ENCODE measurements around the gene IQUB. TPM values are rescaled to one million over a fixed set of nuclear protein-coding genes. Genes with fewer than 3 reads are reported as not detected.
"Not testable (repeated sequence)": the region's sequence is repeated elsewhere in the genome, so short reads cannot be mapped to it uniquely, and the experiment has no call there.

IQUB gene
- total and polyA plus RNA-seq, 2 experiments from 2014 or later, result 0.97 to 2.2 TPM

- WGBS (ENCODE audit: low lambda C conversion rate, missing lambda C conversion rate), result 86% methylated on average over 3 of the region's 3 CpGs
- Histone ChIP-seq H3K27me3 (peaks cover 10% of the 10 kb centered on the region), H3K27ac (no peak overlapping the region), H2AFZ (peak overlapping the region; percentile 59), H3K4me1 (ENCODE audit: insufficient read depth) (no peaks in the 10 kb centered on the region), H3K4me3 (no peak overlapping the region), H3K79me2 (no peaks in the 10 kb centered on the region), H4K20me1 (ENCODE audit: insufficient read depth, poor library complexity, severe bottlenecking) (no peaks in the 10 kb centered on the region), H3K4me2 (peak overlapping the region; percentile 87), H3K9me2 (replicated peaks; ENCODE audit: insufficient read depth) (no peaks in the 10 kb centered on the region), H3K9me3 (ENCODE audit: low read depth) (no peaks in the 10 kb centered on the region), H3K36me3 (replicated peaks; ENCODE audit: insufficient read depth, low read depth) (no peaks in the 10 kb centered on the region)
- TF ChIP-seq CTCF (IDR thresholded peaks at IDR 0.05; ENCODE audit: poor library complexity) (no peak), EZH2 (IDR thresholded peaks at IDR 0.05; ENCODE audit: borderline replicate concordance) (no peak), EZH2phosphoT487 (IDR thresholded peaks at IDR 0.05; ENCODE audit: low read depth, severe bottlenecking, unreplicated experiment) (no peak)
- no peak for DNase-seq (ENCODE audit: low spot score)
Measured at GRCh38 chr7:123533553-123533917, 860 bp downstream of the IQUB start.

- 2% methylated on average over 21 of the region's 33 CpGs for whole genome bisulfite sequencing (ENCODE audit: low lambda C conversion rate, missing lambda C conversion rate)
- DNase-seq (ENCODE audit: low spot score), result not testable (repeated sequence)
Measured at GRCh38 chr7:123532788-123533552, 1.4 kb downstream of the IQUB start.

GRCh38 chr7:123532343-123532742 is 2.1 kb downstream of the IQUB start:
- not testable (repeated sequence) for H3K4me1 ChIP-seq (ENCODE audit: insufficient read depth); H3K27ac ChIP-seq; H3K36me3 ChIP-seq (replicated peaks; ENCODE audit: insufficient read depth, low read depth); H3K79me2 ChIP-seq; DNase-seq (ENCODE audit: low spot score); H3K9me3 ChIP-seq (ENCODE audit: low read depth); H4K20me1 ChIP-seq (ENCODE audit: insufficient read depth, poor library complexity, severe bottlenecking); H3K4me3 ChIP-seq; H3K27me3 ChIP-seq; H3K9me2 ChIP-seq (replicated peaks; ENCODE audit: insufficient read depth)
- 15% methylated on average over 6 of the region's 14 CpGs for WGBS (ENCODE audit: low lambda C conversion rate, missing lambda C conversion rate)
- H2AFZ ChIP-seq, result peak overlapping the region; percentile 26
- peak overlapping the region; percentile 87 for H3K4me2 ChIP-seq

More at GRCh38 chr7:123532788-123533552, 1.4 kb downstream of the IQUB start:
- H3K4me2 ChIP-seq, result peak overlapping the region; percentile 87
- H3K9me3 ChIP-seq (ENCODE audit: low read depth); H3K27ac ChIP-seq; H3K4me1 ChIP-seq (ENCODE audit: insufficient read depth); H3K27me3 ChIP-seq; H4K20me1 ChIP-seq (ENCODE audit: insufficient read depth, poor library complexity, severe bottlenecking); H3K36me3 ChIP-seq (replicated peaks; ENCODE audit: insufficient read depth, low read depth); H3K79me2 ChIP-seq; H3K9me2 ChIP-seq (replicated peaks; ENCODE audit: insufficient read depth); H2AFZ ChIP-seq; H3K4me3 ChIP-seq: not testable (repeated sequence)

GRCh38 chr7:123530035-123530591 is 4.3 kb downstream of the IQUB start:
- not testable (repeated sequence) for H3K4me2 ChIP-seq; H4K20me1 ChIP-seq (ENCODE audit: insufficient read depth, poor library complexity, severe bottlenecking)

GRCh38 chr7:123528265-123528664 is 6.1 kb downstream of the IQUB start:
- Histone ChIP-seq H3K4me3 (no peak overlapping the region), H2AFZ (peak overlapping the region; percentile 38), H3K27ac (peak overlapping the region; percentile 64), H3K79me2 (no peaks in the 10 kb centered on the region), H3K9me3 (ENCODE audit: low read depth) (no peaks in the 10 kb centered on the region), H3K9me2 (replicated peaks; ENCODE audit: insufficient read depth) (no peaks in the 10 kb centered on the region), H3K4me1 (ENCODE audit: insufficient read depth) (no peaks in the 10 kb centered on the region), H3K4me2 (peak overlapping the region; percentile 63), H4K20me1 (ENCODE audit: insufficient read depth, poor library complexity, severe bottlenecking) (no peaks in the 10 kb centered on the region), H3K27me3 (peaks cover 6% of the 10 kb centered on the region), H3K36me3 (replicated peaks; ENCODE audit: insufficient read depth, low read depth) (no peaks in the 10 kb centered on the region)
- TF ChIP-seq EZH2 (IDR thresholded peaks at IDR 0.05; ENCODE audit: borderline replicate concordance) (no peak), CTCF (IDR thresholded peaks at IDR 0.05; ENCODE audit: poor library complexity) (no peak), EZH2phosphoT487 (IDR thresholded peaks at IDR 0.05; ENCODE audit: low read depth, severe bottlenecking, unreplicated experiment) (no peak)
- DNase-seq (ENCODE audit: low spot score), result no peak
- WGBS (ENCODE audit: low lambda C conversion rate, missing lambda C conversion rate), result 29% methylated on average over 5 of the region's 5 CpGs

More at GRCh38 chr7:123530035-123530591, 4.3 kb downstream of the IQUB start:
- not testable (repeated sequence) for H3K4me3 ChIP-seq; H3K27ac ChIP-seq; H3K27me3 ChIP-seq; H3K4me1 ChIP-seq (ENCODE audit: insufficient read depth); H3K9me2 ChIP-seq (replicated peaks; ENCODE audit: insufficient read depth); DNase-seq (ENCODE audit: low spot score); H3K36me3 ChIP-seq (replicated peaks; ENCODE audit: insufficient read depth, low read depth); H2AFZ ChIP-seq; H3K9me3 ChIP-seq (ENCODE audit: low read depth); H3K79me2 ChIP-seq
- WGBS (ENCODE audit: low lambda C conversion rate, missing lambda C conversion rate), result 96% methylated on average over 12 of the region's 13 CpGs

- not testable (repeated sequence) for H3K4me1 ChIP-seq (ENCODE audit: insufficient read depth); H3K9me2 ChIP-seq (replicated peaks; ENCODE audit: insufficient read depth); H3K27me3 ChIP-seq; H3K36me3 ChIP-seq (replicated peaks; ENCODE audit: insufficient read depth, low read depth); H3K4me3 ChIP-seq; H4K20me1 ChIP-seq (ENCODE audit: insufficient read depth, poor library complexity, severe bottlenecking); DNase-seq (ENCODE audit: low spot score); H3K79me2 ChIP-seq; H3K9me3 ChIP-seq (ENCODE audit: low read depth)
- WGBS (ENCODE audit: low lambda C conversion rate, missing lambda C conversion rate), result 30% methylated on average over 22 of the region's 24 CpGs
- Histone ChIP-seq H3K27ac (peak overlapping the region; percentile 64), H2AFZ (peak overlapping the region; percentile 38), H3K4me2 (peak overlapping the region; percentile 65)
Measured at GRCh38 chr7:123527712-123528225, 6.6 kb downstream of the IQUB start.
